SK-N-SH treated with all-trans-retinoic acid at 6 μM for 48 hours (cell line): Measurements from ENCODE around the gene COBLL1.
"Not testable (repeated sequence)": the region's sequence is repeated elsewhere in the genome, so short reads cannot be mapped to it uniquely, and the experiment has no call there.

Experiments used
- ATAC-seq: fragments of 200-7000 bp; cut with Tn5 transposase; 3 replicates; pipeline ENCODE4 v1.9.1; 2020; ENCODE audit warnings: mild to moderate bottlenecking, moderate library complexity
- ARNTL ChIP-seq: fragments of 450-650 bp; formaldehyde crosslinking; IDR thresholded peaks from 2 replicates; pipeline ENCODE4 v1.5.0; 2020; ENCODE audit warnings: low read depth, mild to moderate bottlenecking, moderate library complexity, borderline replicate concordance
- BACH2 ChIP-seq: fragments of 250-450 bp; sonication (Bioruptor Pico); IDR thresholded peaks from 2 replicates; pipeline ENCODE4 v1.9.0; 2021; ENCODE audit warnings: mild to moderate bottlenecking, borderline replicate concordance
- CSDC2 ChIP-seq: fragments of 250-450 bp; sonication (Bioruptor Pico); IDR thresholded peaks from 2 replicates; pipeline ENCODE4 v1.5.0; 2020; ENCODE audit warnings: mild to moderate bottlenecking, moderate library complexity
- ESRRG ChIP-seq: fragments of 250-450 bp; sonication (Bioruptor Pico); IDR thresholded peaks from 2 replicates; pipeline ENCODE4 v1.6.1; 2021; ENCODE audit warnings: mild to moderate bottlenecking
- GLIS3 ChIP-seq: fragments of 250-450 bp; sonication (Bioruptor Pico); IDR thresholded peaks from 2 replicates; pipeline ENCODE4 v1.5.0; 2020; ENCODE audit warnings: mild to moderate bottlenecking, moderate library complexity
- ISL1 ChIP-seq: fragments of 250-450 bp; sonication (Bioruptor Pico); IDR thresholded peaks from 2 replicates; pipeline ENCODE4 v2.1.2; 2022; ENCODE audit warnings: mild to moderate bottlenecking, moderate library complexity
- OSR1 ChIP-seq: fragments of 250-450 bp; sonication (Bioruptor Pico); IDR thresholded peaks from 2 replicates; pipeline ENCODE4 v1.8.0; 2022; ENCODE audit warnings: moderate library complexity, mild to moderate bottlenecking, inconsistent platforms
- PPARA ChIP-seq: fragments of 250-450 bp; sonication (Bioruptor Pico); IDR thresholded peaks from 2 replicates; pipeline ENCODE4 v1.5.0; 2020; ENCODE audit warnings: mild to moderate bottlenecking, borderline replicate concordance
- RARB ChIP-seq: fragments of 250-450 bp; sonication (Bioruptor Pico); IDR thresholded peaks from 2 replicates; pipeline ENCODE4 v1.8.0; 2021; ENCODE audit warnings: mild to moderate bottlenecking, moderate library complexity
- TCF4 ChIP-seq: fragments of 250-450 bp; sonication (Bioruptor Pico); IDR thresholded peaks from 2 replicates; pipeline ENCODE4 v1.8.0; 2021; ENCODE audit warnings: mild to moderate bottlenecking, moderate library complexity, borderline replicate concordance
- TOX ChIP-seq: fragments of 250-450 bp; sonication (Bioruptor Pico); IDR thresholded peaks from 2 replicates; pipeline ENCODE4 v1.8.0; 2021; ENCODE audit warnings: mild to moderate bottlenecking, moderate library complexity, borderline replicate concordance
- ZFP3 ChIP-seq: fragments of 250-450 bp; sonication (Bioruptor Pico); IDR thresholded peaks from 2 replicates; pipeline ENCODE4 v1.5.0; 2020; ENCODE audit warnings: mild to moderate bottlenecking, moderate library complexity
- ZFP30 ChIP-seq: fragments of 450-650 bp; formaldehyde crosslinking; IDR thresholded peaks from 2 replicates; pipeline ENCODE4 v1.5.0; 2022; ENCODE audit warnings: mild to moderate bottlenecking, moderate library complexity
- ZNF565 ChIP-seq: fragments of 450-650 bp; formaldehyde crosslinking; conservative IDR thresholded peaks from 2 replicates; pipeline ENCODE4 v1.5.0; 2020; ENCODE audit warnings: low read depth, mild to moderate bottlenecking, moderate library complexity
- ZNF70 ChIP-seq: fragments of 450-650 bp; formaldehyde crosslinking; IDR thresholded peaks from 2 replicates; pipeline ENCODE4 v1.5.0; 2020; ENCODE audit warnings: mild to moderate bottlenecking, moderate library complexity
- ZNF8 ChIP-seq: fragments of 450-650 bp; formaldehyde crosslinking; IDR thresholded peaks from 2 replicates; pipeline ENCODE4 v1.5.0; 2020; ENCODE audit warnings: mild to moderate bottlenecking, moderate library complexity
- TF ChIP-seq, protein P1 (sequence below): fragments of 250-450 bp; sonication (Bioruptor Pico); IDR thresholded peaks from 2 replicates; pipeline ENCODE4 v1.8.0; 2021; ENCODE audit warnings: low read depth, mild to moderate bottlenecking, moderate library complexity, borderline replicate concordance
- TF ChIP-seq, protein P2 (sequence below): fragments of 250-450 bp; sonication (Bioruptor Pico); IDR thresholded peaks from 2 replicates; pipeline ENCODE4 v1.5.0; 2020; ENCODE audit warnings: mild to moderate bottlenecking, moderate library complexity
- TF ChIP-seq, protein P3 (sequence below): fragments of 250-450 bp; sonication (Bioruptor Pico); IDR thresholded peaks from 2 replicates; pipeline ENCODE4 v1.8.0; 2020; ENCODE audit warnings: mild to moderate bottlenecking, moderate library complexity, borderline replicate concordance
- TF ChIP-seq, protein P4 (sequence below): fragments of 250-450 bp; sonication (Bioruptor Pico); IDR thresholded peaks from 2 replicates; pipeline ENCODE4 v1.5.1; 2021; ENCODE audit warnings: mild to moderate bottlenecking, moderate library complexity
- TF ChIP-seq, protein P5 (sequence below): fragments of 250-450 bp; sonication (Bioruptor Pico); IDR thresholded peaks from 2 replicates; pipeline ENCODE4 v1.5.1; 2020; ENCODE audit warnings: low read depth, mild to moderate bottlenecking, moderate library complexity

COBLL1 gene

DNA sequence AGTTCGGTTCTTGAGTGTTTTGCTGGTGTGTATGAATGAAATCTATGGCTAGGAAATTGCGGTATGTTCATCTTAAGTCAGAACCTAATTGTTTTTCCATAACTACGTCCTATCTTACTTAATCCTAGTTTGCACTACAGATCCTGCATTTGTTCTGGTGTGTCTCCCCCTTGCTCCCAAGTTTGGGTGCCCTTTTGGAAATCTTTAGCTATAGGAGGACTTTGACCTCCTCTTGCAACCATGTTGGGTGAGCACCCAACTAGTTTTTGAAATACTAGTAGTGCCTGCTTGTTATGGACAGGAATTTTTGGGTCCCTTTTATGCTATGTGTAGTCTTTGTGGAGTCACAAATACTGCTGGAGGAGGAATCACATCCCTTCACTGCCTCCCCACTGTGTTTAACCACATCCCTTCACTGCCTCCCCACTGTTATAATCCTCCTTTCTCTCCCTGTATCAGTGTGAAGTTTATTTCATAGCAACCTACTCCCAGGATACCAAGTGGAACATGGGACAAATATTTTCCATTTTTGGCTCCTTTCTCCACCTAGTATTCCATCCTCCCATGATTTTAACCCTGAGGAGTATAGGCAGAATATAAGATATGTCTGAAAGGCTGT, 26.3 kb upstream of the COBLL1 start:
- no peak for ATAC-seq

DNA sequence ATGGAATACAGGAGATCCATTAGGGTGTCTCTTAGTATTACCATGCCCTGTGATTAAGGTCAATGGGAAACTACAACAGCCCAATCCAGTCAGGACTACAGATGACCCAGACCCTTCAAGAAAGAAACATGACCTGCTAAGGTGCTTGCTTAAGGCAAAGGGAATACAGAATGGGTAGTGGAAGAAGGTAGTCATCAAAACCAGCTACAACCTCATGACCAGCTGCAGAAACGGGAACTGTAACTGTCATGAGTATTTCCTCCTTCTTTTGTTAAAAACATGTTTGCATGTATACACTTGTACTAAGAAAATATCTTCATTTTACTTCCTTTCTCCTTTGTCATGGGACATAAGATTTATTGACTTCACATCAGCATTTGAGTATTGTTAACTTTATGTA, 24.8 kb upstream of the COBLL1 start:
- not testable (repeated sequence) for ATAC-seq

More for the DNA sequence above, 26.3 kb upstream of the COBLL1 start:
- no peak for TF ChIP-seq ZFP3
- no peak for TF ChIP-seq ZNF70 (CRISPR knock-in tag)
- no peak for TF ChIP-seq ZFP30
- TF ChIP-seq BACH2 (CRISPR knock-in tag) = no peak
- TF ChIP-seq, protein P1, sequence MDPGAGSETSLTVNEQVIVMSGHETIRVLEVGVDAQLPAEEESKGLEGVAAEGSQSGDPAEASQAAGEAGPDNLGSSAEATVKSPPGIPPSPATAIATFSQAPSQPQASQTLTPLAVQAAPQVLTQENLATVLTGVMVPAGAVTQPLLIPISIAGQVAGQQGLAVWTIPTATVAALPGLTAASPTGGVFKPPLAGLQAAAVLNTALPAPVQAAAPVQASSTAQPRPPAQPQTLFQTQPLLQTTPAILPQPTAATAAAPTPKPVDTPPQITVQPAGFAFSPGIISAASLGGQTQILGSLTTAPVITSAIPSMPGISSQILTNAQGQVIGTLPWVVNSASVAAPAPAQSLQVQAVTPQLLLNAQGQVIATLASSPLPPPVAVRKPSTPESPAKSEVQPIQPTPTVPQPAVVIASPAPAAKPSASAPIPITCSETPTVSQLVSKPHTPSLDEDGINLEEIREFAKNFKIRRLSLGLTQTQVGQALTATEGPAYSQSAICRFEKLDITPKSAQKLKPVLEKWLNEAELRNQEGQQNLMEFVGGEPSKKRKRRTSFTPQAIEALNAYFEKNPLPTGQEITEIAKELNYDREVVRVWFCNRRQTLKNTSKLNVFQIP (CRISPR knock-in tag) = no peak
- TF ChIP-seq ARNTL = no peak
- TF ChIP-seq ZNF565 (CRISPR knock-in tag) = no peak
- no peak for TF ChIP-seq ESRRG (CRISPR knock-in tag)
- no peak for TF ChIP-seq PPARA
- TF ChIP-seq TOX = no peak
- TF ChIP-seq TCF4 = no peak
- TF ChIP-seq, protein P2, sequence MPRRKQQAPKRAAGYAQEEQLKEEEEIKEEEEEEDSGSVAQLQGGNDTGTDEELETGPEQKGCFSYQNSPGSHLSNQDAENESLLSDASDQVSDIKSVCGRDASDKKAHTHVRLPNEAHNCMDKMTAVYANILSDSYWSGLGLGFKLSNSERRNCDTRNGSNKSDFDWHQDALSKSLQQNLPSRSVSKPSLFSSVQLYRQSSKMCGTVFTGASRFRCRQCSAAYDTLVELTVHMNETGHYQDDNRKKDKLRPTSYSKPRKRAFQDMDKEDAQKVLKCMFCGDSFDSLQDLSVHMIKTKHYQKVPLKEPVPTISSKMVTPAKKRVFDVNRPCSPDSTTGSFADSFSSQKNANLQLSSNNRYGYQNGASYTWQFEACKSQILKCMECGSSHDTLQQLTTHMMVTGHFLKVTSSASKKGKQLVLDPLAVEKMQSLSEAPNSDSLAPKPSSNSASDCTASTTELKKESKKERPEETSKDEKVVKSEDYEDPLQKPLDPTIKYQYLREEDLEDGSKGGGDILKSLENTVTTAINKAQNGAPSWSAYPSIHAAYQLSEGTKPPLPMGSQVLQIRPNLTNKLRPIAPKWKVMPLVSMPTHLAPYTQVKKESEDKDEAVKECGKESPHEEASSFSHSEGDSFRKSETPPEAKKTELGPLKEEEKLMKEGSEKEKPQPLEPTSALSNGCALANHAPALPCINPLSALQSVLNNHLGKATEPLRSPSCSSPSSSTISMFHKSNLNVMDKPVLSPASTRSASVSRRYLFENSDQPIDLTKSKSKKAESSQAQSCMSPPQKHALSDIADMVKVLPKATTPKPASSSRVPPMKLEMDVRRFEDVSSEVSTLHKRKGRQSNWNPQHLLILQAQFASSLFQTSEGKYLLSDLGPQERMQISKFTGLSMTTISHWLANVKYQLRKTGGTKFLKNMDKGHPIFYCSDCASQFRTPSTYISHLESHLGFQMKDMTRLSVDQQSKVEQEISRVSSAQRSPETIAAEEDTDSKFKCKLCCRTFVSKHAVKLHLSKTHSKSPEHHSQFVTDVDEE = no peak
- no peak for TF ChIP-seq GLIS3 (CRISPR knock-in tag)
- no peak for TF ChIP-seq OSR1 (CRISPR knock-in tag)
- no peak for TF ChIP-seq CSDC2
- TF ChIP-seq RARB (CRISPR knock-in tag) = no peak
- TF ChIP-seq, protein P3, sequence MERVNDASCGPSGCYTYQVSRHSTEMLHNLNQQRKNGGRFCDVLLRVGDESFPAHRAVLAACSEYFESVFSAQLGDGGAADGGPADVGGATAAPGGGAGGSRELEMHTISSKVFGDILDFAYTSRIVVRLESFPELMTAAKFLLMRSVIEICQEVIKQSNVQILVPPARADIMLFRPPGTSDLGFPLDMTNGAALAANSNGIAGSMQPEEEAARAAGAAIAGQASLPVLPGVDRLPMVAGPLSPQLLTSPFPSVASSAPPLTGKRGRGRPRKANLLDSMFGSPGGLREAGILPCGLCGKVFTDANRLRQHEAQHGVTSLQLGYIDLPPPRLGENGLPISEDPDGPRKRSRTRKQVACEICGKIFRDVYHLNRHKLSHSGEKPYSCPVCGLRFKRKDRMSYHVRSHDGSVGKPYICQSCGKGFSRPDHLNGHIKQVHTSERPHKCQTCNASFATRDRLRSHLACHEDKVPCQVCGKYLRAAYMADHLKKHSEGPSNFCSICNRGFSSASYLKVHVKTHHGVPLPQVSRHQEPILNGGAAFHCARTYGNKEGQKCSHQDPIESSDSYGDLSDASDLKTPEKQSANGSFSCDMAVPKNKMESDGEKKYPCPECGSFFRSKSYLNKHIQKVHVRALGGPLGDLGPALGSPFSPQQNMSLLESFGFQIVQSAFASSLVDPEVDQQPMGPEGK (CRISPR knock-in tag) = no peak
- TF ChIP-seq, protein P4, sequence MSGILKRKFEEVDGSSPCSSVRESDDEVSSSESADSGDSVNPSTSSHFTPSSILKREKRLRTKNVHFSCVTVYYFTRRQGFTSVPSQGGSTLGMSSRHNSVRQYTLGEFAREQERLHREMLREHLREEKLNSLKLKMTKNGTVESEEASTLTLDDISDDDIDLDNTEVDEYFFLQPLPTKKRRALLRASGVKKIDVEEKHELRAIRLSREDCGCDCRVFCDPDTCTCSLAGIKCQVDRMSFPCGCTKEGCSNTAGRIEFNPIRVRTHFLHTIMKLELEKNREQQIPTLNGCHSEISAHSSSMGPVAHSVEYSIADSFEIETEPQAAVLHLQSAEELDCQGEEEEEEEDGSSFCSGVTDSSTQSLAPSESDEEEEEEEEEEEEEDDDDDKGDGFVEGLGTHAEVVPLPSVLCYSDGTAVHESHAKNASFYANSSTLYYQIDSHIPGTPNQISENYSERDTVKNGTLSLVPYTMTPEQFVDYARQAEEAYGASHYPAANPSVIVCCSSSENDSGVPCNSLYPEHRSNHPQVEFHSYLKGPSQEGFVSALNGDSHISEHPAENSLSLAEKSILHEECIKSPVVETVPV (CRISPR knock-in tag) = no peak
- TF ChIP-seq, protein P5, sequence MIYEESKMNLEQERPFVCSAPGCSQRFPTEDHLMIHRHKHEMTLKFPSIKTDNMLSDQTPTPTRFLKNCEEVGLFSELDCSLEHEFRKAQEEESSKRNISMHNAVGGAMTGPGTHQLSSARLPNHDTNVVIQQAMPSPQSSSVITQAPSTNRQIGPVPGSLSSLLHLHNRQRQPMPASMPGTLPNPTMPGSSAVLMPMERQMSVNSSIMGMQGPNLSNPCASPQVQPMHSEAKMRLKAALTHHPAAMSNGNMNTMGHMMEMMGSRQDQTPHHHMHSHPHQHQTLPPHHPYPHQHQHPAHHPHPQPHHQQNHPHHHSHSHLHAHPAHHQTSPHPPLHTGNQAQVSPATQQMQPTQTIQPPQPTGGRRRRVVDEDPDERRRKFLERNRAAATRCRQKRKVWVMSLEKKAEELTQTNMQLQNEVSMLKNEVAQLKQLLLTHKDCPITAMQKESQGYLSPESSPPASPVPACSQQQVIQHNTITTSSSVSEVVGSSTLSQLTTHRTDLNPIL = no peak
- TF ChIP-seq ISL1 = no peak

DNA sequence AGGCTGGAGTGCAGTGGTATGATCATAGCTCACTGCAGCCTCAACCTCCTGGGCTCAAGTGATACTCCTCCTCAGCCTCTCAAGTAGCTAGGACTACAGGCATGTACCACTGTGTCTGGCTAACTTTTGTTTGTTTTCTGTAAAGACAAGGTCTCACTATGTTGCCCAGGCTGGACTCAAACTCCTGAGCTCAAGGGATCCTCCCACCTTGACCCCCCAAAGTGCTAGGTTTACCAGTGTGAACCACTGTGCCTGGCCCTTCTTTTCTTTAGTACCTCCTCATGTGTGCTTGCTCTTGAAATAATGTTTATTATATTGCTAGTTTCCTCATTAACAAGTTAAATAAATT, 19.0 kb upstream of the COBLL1 start:
- ATAC-seq = no peak
- TF ChIP-seq, protein P5 = no peak
- TF ChIP-seq CSDC2 (no peak), TCF4 (no peak), ZNF8 (CRISPR knock-in tag) (no peak), PPARA (no peak), BACH2 (CRISPR knock-in tag) (no peak), ESRRG (CRISPR knock-in tag) (no peak), ZFP30 (no peak), OSR1 (CRISPR knock-in tag) (no peak), ZFP3 (no peak), ARNTL (no peak), ISL1 (no peak)
- TF ChIP-seq, protein P3 (CRISPR knock-in tag) = no peak
- TF ChIP-seq, protein P4 (CRISPR knock-in tag) = no peak
